Measurements from ENCODE around the gene RBP5.

RBP5 gene
- total RNA-seq = 0.35 to 1.9 (median 1.0) reads per million in 3 donors

GRCh38 chr12:7128681-7129286 is at the start of gene RBP5:
Gene RBP5 (minus strand): TSS chr12:7128889. CDS start chr12:7128775, 114 bp downstream.
- Histone ChIP-seq H3K4me3 (ENCODE audit: insufficient read depth, low read depth, low read length, poor library complexity, severe bottlenecking) (peak within 1 kb of the TSS; percentile 80), H3K4me1 (ENCODE audit: control insufficient read depth, insufficient read depth, low read length, poor library complexity, severe bottlenecking) (peaks cover 19% of the 10 kb centered on the region), H3K27ac (ENCODE audit: insufficient read depth, low read length, poor library complexity, severe bottlenecking) (peak within 1 kb of the TSS; percentile 74), H3K36me3 (ENCODE audit: control insufficient read depth, insufficient read depth, low read length) (peaks cover 6% of the 10 kb centered on the region), H3K9me3 (ENCODE audit: control insufficient read depth, low read length) (no peaks in the 10 kb centered on the region), H3K27me3 (replicated peaks; ENCODE audit: control insufficient read depth, insufficient read depth, low read length, poor library complexity, severe bottlenecking) (no peaks in the 10 kb centered on the region)
- DNase-seq = no peak

- Histone ChIP-seq H3K4me1 (ENCODE audit: control insufficient read depth, insufficient read depth, low read length, poor library complexity, severe bottlenecking) (no peaks in the 10 kb centered on the region), H3K27ac (ENCODE audit: insufficient read depth, low read length, poor library complexity, severe bottlenecking) (no peak overlapping the region), H3K27me3 (replicated peaks; ENCODE audit: control insufficient read depth, insufficient read depth, low read length, poor library complexity, severe bottlenecking) (no peaks in the 10 kb centered on the region), H3K36me3 (ENCODE audit: control insufficient read depth, insufficient read depth, low read length) (no peaks in the 10 kb centered on the region), H3K9me3 (ENCODE audit: control insufficient read depth, low read length) (no peaks in the 10 kb centered on the region), H3K4me3 (ENCODE audit: insufficient read depth, low read depth, low read length, poor library complexity, severe bottlenecking) (no peak overlapping the region)
- no peak for DNase-seq
Measured at GRCh38 chr12:7178481-7178880, 49.8 kb upstream of the RBP5 start.

- Histone ChIP-seq H3K4me1 (ENCODE audit: control insufficient read depth, insufficient read depth, low read length, poor library complexity, severe bottlenecking) (no peaks in the 10 kb centered on the region), H3K36me3 (ENCODE audit: control insufficient read depth, insufficient read depth, low read length) (no peaks in the 10 kb centered on the region), H3K4me3 (ENCODE audit: insufficient read depth, low read depth, low read length, poor library complexity, severe bottlenecking) (no peak overlapping the region), H3K27ac (ENCODE audit: insufficient read depth, low read length, poor library complexity, severe bottlenecking) (no peak overlapping the region), H3K27me3 (replicated peaks; ENCODE audit: control insufficient read depth, insufficient read depth, low read length, poor library complexity, severe bottlenecking) (no peaks in the 10 kb centered on the region), H3K9me3 (ENCODE audit: control insufficient read depth, low read length) (no peaks in the 10 kb centered on the region)
- no peak for DNase-seq
Measured at GRCh38 chr12:7176595-7176994, 47.9 kb upstream of the RBP5 start.

GRCh38 chr12:7175493-7175892 is 46.8 kb upstream of the RBP5 start:
- no peaks in the 10 kb centered on the region for H3K36me3 ChIP-seq (ENCODE audit: control insufficient read depth, insufficient read depth, low read length)
- no peaks in the 10 kb centered on the region for H3K4me1 ChIP-seq (ENCODE audit: control insufficient read depth, insufficient read depth, low read length, poor library complexity, severe bottlenecking)
- H3K27ac ChIP-seq (ENCODE audit: insufficient read depth, low read length, poor library complexity, severe bottlenecking) = no peak overlapping the region
- no peaks in the 10 kb centered on the region for H3K9me3 ChIP-seq (ENCODE audit: control insufficient read depth, low read length)
- H3K4me3 ChIP-seq (ENCODE audit: insufficient read depth, low read depth, low read length, poor library complexity, severe bottlenecking) = no peak overlapping the region
- H3K27me3 ChIP-seq (replicated peaks; ENCODE audit: control insufficient read depth, insufficient read depth, low read length, poor library complexity, severe bottlenecking) = no peaks in the 10 kb centered on the region
- no peak for DNase-seq

- no peaks in the 10 kb centered on the region for H3K27me3 ChIP-seq (replicated peaks; ENCODE audit: control insufficient read depth, insufficient read depth, low read length, poor library complexity, severe bottlenecking)
Measured at GRCh38 chr12:7171854-7172253, 43.2 kb upstream of the RBP5 start.

GRCh38 chr12:7169951-7170350 is 41.3 kb upstream of the RBP5 start:
- Histone ChIP-seq H3K9me3 (ENCODE audit: control insufficient read depth, low read length) (no peaks in the 10 kb centered on the region), H3K27me3 (replicated peaks; ENCODE audit: control insufficient read depth, insufficient read depth, low read length, poor library complexity, severe bottlenecking) (no peaks in the 10 kb centered on the region), H3K4me1 (ENCODE audit: control insufficient read depth, insufficient read depth, low read length, poor library complexity, severe bottlenecking) (no peaks in the 10 kb centered on the region), H3K36me3 (ENCODE audit: control insufficient read depth, insufficient read depth, low read length) (no peaks in the 10 kb centered on the region), H3K4me3 (ENCODE audit: insufficient read depth, low read depth, low read length, poor library complexity, severe bottlenecking) (no peak overlapping the region), H3K27ac (ENCODE audit: insufficient read depth, low read length, poor library complexity, severe bottlenecking) (no peak overlapping the region)
- DNase-seq = no peak

More at GRCh38 chr12:7171854-7172253, 43.2 kb upstream of the RBP5 start:
- Histone ChIP-seq H3K36me3 (ENCODE audit: control insufficient read depth, insufficient read depth, low read length) (no peaks in the 10 kb centered on the region), H3K9me3 (ENCODE audit: control insufficient read depth, low read length) (no peaks in the 10 kb centered on the region), H3K27ac (ENCODE audit: insufficient read depth, low read length, poor library complexity, severe bottlenecking) (no peak overlapping the region), H3K4me1 (ENCODE audit: control insufficient read depth, insufficient read depth, low read length, poor library complexity, severe bottlenecking) (no peaks in the 10 kb centered on the region), H3K4me3 (ENCODE audit: insufficient read depth, low read depth, low read length, poor library complexity, severe bottlenecking) (no peak overlapping the region)
- no peak for DNase-seq

GRCh38 chr12:7162691-7163114 is 34.0 kb upstream of the RBP5 start:
- Histone ChIP-seq H3K27me3 (replicated peaks; ENCODE audit: control insufficient read depth, insufficient read depth, low read length, poor library complexity, severe bottlenecking) (no peaks in the 10 kb centered on the region), H3K4me3 (ENCODE audit: insufficient read depth, low read depth, low read length, poor library complexity, severe bottlenecking) (no peak overlapping the region), H3K4me1 (ENCODE audit: control insufficient read depth, insufficient read depth, low read length, poor library complexity, severe bottlenecking) (peaks cover 8% of the 10 kb centered on the region), H3K36me3 (ENCODE audit: control insufficient read depth, insufficient read depth, low read length) (no peaks in the 10 kb centered on the region), H3K27ac (ENCODE audit: insufficient read depth, low read length, poor library complexity, severe bottlenecking) (no peak overlapping the region), H3K9me3 (ENCODE audit: control insufficient read depth, low read length) (no peaks in the 10 kb centered on the region)
- DNase-seq = peak in 2 of 3 donors; percentile 3

- Histone ChIP-seq H3K27ac (ENCODE audit: insufficient read depth, low read length, poor library complexity, severe bottlenecking) (no peak overlapping the region), H3K4me1 (ENCODE audit: control insufficient read depth, insufficient read depth, low read length, poor library complexity, severe bottlenecking) (peaks cover 8% of the 10 kb centered on the region), H3K27me3 (replicated peaks; ENCODE audit: control insufficient read depth, insufficient read depth, low read length, poor library complexity, severe bottlenecking) (no peaks in the 10 kb centered on the region), H3K9me3 (ENCODE audit: control insufficient read depth, low read length) (no peaks in the 10 kb centered on the region), H3K4me3 (ENCODE audit: insufficient read depth, low read depth, low read length, poor library complexity, severe bottlenecking) (no peak overlapping the region), H3K36me3 (ENCODE audit: control insufficient read depth, insufficient read depth, low read length) (peaks cover 5% of the 10 kb centered on the region)
- DNase-seq = no peak
Measured at GRCh38 chr12:7161811-7162210, 33.1 kb upstream of the RBP5 start.

GRCh38 chr12:7161327-7161726 is 32.6 kb upstream of the RBP5 start:
- H3K4me3 ChIP-seq (ENCODE audit: insufficient read depth, low read depth, low read length, poor library complexity, severe bottlenecking) = no peak overlapping the region
- H3K27ac ChIP-seq (ENCODE audit: insufficient read depth, low read length, poor library complexity, severe bottlenecking) = no peak overlapping the region
- peaks cover 9% of the 10 kb centered on the region for H3K36me3 ChIP-seq (ENCODE audit: control insufficient read depth, insufficient read depth, low read length)
- H3K27me3 ChIP-seq (replicated peaks; ENCODE audit: control insufficient read depth, insufficient read depth, low read length, poor library complexity, severe bottlenecking) = no peaks in the 10 kb centered on the region
- peaks cover 8% of the 10 kb centered on the region for H3K4me1 ChIP-seq (ENCODE audit: control insufficient read depth, insufficient read depth, low read length, poor library complexity, severe bottlenecking)
- DNase-seq = no peak
- H3K9me3 ChIP-seq (ENCODE audit: control insufficient read depth, low read length) = no peaks in the 10 kb centered on the region

- no peaks in the 10 kb centered on the region for H3K27me3 ChIP-seq (replicated peaks; ENCODE audit: control insufficient read depth, insufficient read depth, low read length, poor library complexity, severe bottlenecking)
- H3K4me1 ChIP-seq (ENCODE audit: control insufficient read depth, insufficient read depth, low read length, poor library complexity, severe bottlenecking) = peaks cover 8% of the 10 kb centered on the region
Measured at GRCh38 chr12:7160183-7160582, 31.5 kb upstream of the RBP5 start.

More at GRCh38 chr12:7160183-7160582, 31.5 kb upstream of the RBP5 start:
- Histone ChIP-seq H3K4me3 (ENCODE audit: insufficient read depth, low read depth, low read length, poor library complexity, severe bottlenecking) (no peak overlapping the region), H3K27ac (ENCODE audit: insufficient read depth, low read length, poor library complexity, severe bottlenecking) (no peak overlapping the region), H3K9me3 (ENCODE audit: control insufficient read depth, low read length) (no peaks in the 10 kb centered on the region), H3K36me3 (ENCODE audit: control insufficient read depth, insufficient read depth, low read length) (peaks cover 9% of the 10 kb centered on the region)
- DNase-seq = no peak
